Activated effector memory CD4-positive, alpha-beta T cell treated with Interleukin-2 at 50 U/mL for 16 hours (primary cell): Measurements from ENCODE around the gene PRR23A.

ENCODE experiments used
- DNase-seq: peaks from one replicate; pipeline ENCODE4 v3.0.0-alpha.2; 2020

PRR23A gene

GRCh38 chr3:138971766-138972320 is 34.2 kb downstream of the PRR23A start:
- no peak for DNase-seq

GRCh38 chr3:138964923-138965322 is 41.1 kb downstream of the PRR23A start:
- no peak for DNase-seq

DNA sequence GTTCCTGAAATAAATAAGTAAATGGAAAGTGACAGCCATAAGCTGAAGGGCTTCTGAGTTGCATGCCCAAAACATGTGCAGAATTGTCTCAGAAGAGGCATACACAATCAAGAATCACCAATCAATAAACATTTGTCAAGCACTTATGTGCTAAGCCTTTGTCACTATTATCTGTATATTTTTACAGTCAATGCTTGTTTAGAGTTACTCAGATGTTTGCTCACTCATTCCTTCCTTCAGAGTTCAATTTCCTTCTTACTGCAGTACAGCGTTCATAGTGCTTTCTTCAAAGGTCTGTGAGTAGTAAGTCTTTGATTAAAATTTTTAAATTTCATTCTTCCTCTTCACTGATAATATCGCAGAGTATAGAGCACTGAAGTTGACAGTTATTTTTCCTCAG is 41.8 kb downstream of the PRR23A start:
- DNase-seq = no peak

- DNase-seq = no peak
Measured at GRCh38 chr3:138962854-138963560, 43.1 kb downstream of the PRR23A start.

DNA sequence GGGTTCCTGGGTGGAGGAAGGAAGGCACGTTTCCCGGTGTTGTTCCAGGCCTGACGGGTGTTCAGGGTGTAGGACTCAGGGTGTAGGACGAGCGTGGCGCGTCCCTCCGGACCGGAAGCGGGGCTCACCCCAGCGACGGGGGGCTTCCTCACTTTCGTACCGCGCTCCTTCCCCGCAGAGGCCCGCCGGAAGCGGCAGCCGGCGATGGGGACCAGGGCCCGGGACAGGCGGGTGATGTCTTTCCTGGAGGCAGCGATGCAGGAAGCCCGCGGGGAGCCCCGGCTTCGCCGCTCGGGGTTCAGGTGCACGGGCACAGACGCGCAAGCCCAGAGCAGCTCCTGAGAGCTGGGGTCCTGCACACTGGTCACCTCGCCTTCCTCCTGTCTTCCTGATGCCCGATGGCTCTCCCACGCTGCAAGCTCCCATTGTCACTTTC is 45.6 kb downstream of the PRR23A start:
- DNase-seq = no peak
